Measurements from ENCODE around the gene ERBIN.
"Not testable (repeated sequence)": the region's sequence is repeated elsewhere in the genome, so short reads cannot be mapped to it uniquely, and the experiment has no call there.

Gene ERBIN

DNA sequence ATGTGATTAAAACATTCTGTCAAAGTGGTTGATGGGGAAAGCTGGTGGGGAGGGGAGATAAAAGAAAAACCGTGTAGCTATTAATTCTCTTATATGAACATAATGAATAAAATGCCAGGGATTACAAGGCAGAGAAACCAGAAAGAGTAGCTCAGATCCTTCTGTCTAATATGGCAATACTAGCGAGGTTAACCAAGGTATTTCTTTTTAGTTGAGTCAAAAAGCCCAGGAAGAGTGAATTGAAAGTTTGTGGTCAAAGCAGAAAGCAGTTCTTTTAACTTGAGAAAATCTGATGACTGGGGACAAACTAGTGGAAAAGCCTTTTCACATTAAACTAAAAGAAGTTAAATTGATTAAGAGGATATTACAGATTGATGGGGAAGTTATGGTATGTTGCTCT is 76.0 kb downstream of the ERBIN start:
- no peak for DNase-seq (ENCODE audit: low read depth in 2 of 3, low spot score in 2 of 3)

DNA sequence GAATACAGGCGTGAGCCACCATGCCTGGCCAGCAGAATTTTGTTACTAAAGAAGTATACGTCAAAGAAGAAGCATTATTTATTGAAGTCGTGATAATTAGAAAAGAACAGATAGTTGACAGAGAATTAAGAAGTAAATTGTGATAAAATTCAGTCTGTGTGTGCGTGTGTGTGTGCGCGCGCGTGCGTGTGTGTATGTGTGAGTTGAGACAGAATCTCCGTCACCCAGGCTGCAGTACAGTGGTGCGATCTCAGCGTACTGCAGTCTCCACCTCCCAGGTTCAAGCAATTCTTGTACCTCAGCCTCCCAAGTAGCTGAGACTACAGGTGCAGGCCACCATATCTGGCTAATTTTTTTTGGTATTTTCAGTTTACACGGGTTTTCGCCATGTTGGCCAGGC is 77.8 kb downstream of the ERBIN start:
- no peak for DNase-seq (ENCODE audit: low read depth in 2 of 3, low spot score in 2 of 3)

DNA sequence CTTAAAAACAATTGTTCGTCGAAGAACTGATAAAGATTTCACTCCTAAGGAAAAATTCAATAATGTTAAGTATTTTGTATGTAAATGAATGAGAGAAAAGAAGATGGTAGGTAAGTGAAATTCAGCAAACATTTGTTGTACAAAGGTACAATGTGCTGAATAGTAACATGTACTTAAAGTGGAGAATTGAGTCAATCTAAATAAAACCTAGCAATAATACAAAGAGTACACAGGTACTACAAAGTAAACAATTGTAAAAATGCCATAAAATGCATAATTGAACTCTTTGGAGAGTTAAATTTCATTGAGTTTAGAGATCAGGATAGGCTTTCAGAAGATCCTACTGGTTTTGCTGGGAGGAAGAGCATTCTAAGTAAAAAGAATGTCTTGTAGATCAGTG is 82.9 kb downstream of the ERBIN start:
- no peak for DNase-seq (ENCODE audit: low read depth in 2 of 3, low spot score in 2 of 3)

DNA sequence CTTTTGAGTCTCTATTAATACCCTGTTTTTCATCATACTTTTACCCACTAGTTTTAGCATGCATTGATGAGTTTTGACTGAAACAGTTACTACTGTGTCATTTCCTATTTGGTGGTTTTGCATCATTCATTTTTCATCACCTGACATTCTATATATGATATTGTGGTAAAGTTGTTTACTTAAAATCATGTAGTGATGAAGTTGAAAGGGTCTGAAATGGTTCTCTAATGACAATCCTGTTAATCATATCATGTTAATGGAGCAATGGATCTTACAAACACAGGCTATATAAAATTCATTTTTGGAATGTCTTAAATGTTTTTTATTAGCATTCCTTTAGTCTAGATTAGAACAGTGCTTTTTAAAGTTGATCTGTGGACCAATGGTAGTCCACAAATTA is 84.1 kb downstream of the ERBIN start:
- DNase-seq (ENCODE audit: low read depth in 2 of 3, low spot score in 2 of 3): no peak

DNA sequence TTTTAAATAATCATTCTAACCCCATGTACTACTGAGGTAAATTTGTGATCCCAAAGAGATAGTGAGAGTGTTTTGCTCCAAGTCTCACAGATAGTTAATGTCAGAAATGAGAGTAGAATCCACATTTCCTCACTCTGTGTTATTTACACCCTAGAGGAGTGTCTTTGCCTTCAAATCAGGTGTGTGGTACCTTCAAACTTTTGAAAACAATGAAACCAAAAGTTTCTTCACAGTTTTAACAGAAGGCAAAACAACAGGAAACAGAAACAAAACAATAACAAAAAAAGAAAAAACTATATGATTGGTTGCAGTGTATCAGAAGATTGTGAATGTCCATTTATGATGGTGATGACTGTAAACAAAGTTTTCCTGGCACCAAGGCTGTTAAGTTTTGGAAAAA is 85.9 kb downstream of the ERBIN start:
- DNase-seq (ENCODE audit: low read depth in 2 of 3, low spot score in 2 of 3): no peak

DNA sequence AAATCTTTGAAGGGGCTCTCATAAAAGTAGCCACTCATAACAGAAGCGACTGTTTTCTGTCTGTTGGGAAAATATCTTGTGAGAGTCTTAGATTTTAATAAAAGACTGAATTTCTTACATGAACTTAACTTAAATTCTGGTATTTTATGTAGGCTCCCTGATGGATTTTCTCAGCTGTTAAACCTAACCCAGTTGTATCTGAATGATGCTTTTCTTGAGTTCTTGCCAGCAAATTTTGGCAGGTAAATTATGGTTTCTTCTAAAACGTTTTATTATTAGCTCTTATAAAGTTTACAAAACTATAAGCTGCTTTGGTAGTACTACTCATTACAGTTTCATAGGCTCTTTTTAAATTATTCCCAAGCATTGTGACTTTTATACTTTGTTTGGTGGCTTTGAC is 87.0 kb downstream of the ERBIN start:
- no peak for DNase-seq (ENCODE audit: low read depth in 2 of 3, low spot score in 2 of 3)

DNA sequence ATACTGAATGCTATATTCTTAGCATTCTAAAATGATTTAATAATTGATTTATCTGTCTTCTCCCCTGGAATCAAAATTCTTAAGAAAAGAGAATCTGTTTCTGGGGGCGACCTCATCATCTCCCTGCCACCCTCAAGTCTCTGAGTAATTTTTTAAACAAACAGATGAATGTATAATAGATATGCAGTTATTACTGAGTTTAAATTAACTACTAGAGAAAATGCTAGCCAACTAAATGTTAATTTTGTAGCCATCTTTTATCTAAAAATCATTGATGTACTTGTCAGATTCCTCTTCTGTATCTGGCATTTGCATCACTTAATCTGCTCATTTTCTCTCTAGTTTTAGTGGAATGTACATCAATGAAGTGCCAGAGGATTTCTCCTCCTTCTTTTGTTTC is 87.5 kb downstream of the ERBIN start:
- DNase-seq (ENCODE audit: low read depth in 2 of 3, low spot score in 2 of 3): no peak

DNA sequence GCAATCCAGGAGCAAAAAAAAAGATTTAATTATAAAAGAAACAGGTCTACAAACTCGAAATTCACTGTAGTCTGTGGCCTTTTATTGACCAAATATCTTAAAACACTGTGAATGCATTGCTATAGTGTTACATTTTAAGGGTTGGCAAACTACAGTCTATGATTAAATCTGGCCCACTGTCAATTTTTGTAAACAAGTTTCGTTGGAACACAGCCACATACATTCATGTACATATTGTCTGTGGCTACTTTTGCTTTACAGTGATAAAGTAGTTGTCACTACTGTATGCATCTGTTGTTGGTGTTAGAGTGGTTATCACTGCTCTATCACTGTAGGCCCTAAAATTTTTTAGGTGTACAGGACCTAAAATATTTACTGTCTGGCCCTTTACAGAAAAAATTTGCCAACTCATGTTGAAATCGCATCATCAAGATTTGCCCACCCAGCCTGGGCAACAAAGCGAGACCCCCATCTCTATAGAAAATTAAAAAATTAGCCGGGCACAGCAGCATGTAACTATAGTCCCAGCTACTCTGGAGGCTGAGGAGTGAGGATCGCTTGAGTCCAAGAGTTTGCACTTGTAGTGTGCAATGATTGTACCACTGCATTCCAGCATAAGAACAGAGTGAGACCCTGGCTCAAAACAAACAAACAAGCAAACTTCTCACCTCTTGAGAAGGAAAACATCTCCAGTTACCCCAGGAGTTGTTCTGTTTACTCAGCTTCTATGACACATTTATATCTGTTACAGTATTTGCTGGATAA is 89.0 kb downstream of the ERBIN start:
- DNase-seq (ENCODE audit: low read depth in 2 of 3, low spot score in 2 of 3): no peak

DNA sequence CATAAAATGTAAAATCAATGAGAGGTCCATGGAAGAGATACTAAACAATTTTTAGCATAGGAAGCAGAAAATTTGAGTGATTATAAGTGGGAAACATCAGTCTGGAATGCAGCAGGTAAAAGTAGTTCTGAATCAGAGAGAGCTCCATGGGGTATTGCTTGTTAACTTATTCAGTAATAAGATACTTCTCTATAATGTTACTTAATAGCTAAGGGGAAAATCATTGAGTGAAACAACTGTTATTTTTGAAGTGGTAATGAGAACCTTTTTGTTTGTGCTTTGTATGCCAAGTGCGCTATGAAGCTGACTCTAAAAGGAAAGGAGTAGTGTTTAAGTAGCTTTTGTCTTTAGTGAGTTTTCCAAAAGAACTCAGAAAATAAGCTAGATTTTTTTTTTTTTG is 95.2 kb downstream of the ERBIN start:
- no peak for DNase-seq (ENCODE audit: low read depth in 2 of 3, low spot score in 2 of 3)

DNA sequence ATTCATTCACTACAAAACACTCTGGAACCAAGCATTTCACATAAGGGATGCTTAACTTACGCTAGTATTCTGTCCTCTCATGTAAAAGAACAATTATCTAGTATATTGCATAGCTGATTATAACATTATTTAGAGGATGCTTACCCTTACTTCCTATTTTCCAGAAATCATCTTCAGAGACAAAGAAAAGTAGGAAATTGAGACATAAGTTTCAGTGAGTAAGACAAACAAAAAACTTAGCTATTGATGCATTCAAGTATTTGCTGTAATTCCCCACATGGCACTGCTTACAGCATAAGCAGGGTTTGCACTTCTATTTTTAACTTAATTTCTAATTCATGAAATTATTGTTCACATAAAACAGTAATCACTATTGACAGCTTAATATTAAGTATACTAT is 112.9 kb downstream of the ERBIN start:
- DNase-seq (ENCODE audit: low read depth in 2 of 3, low spot score in 2 of 3): no peak

DNA sequence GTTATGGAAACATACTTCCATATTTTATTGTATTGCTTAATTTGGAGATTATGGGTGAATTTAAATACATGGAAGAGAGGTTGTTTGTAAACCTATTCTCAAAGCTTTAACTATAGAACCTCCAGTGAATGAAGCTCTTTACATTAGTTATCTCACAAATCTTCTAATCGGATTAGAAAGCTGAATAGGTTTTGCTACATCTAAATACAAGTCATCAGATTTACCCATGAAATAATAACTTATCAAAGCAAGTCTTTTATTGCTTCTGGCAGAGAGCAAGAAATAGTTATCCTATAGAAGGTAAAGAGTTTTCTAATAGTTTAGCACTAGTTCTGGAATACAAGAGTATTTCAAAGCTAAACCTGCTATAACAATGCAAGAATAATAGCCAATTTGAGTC is 113.3 kb downstream of the ERBIN start:
- DNase-seq (ENCODE audit: low read depth in 2 of 3, low spot score in 2 of 3): no peak

DNA sequence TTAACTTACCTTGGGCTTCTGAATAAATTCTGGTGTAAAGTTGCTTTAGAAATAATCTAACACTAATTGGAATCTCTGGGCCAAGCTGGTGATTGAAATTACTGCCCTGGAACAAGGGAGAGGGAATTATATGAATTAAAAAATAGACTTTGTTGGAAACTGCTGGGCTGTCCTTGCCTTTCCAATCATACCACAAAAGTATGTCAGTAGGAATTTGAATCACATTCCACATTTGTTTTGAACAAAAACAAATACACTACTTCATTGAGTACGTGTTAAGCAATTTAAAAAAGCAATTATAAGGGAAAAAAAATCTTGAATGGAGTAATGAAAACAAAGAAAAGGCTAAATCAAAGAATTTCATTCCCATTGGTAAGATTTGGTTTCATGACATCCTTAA is 115.3 kb downstream of the ERBIN start:
- no peak for DNase-seq (ENCODE audit: low read depth in 2 of 3, low spot score in 2 of 3)

DNA sequence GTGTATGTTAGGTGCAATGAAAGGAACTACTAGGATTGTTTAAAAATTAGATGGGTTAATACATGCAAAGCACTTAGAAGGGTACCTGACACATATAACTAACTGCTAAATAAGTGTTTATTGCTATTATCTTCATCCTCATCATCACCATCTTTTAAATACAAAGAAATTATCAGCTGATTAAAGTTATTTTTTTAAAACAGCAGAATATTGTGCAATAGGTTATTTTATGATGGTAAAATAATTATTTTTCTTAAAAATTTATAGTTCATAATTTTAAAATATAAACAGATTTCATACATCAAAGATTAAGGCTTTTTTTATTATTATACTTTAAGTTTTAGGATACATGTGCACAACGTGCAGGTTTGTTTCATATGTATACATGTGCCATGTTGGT is 130.9 kb downstream of the ERBIN start:
- no peak for DNase-seq (ENCODE audit: low read depth in 2 of 3, low spot score in 2 of 3)

DNA sequence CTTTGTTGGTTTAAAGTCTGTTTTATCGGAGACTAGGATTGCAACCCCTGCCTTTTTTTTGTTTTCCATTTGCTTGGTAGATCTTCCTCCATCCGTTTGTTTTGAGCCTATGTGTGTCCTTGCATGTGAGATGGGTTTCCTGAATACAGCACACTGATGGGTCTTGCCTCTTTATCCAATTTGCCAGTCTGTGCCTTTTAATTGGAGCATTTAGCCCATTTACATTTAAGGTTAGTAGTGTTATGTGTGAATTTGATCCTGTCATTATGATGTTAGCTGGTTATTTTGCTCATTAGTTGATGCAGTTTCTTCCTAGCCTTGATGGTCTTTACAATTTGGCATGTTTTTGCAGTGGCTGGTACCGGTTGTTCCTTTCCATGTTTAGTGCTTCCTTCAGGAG is 134.9 kb downstream of the ERBIN start:
- DNase-seq (ENCODE audit: low read depth in 2 of 3, low spot score in 2 of 3): not testable (repeated sequence)

DNA sequence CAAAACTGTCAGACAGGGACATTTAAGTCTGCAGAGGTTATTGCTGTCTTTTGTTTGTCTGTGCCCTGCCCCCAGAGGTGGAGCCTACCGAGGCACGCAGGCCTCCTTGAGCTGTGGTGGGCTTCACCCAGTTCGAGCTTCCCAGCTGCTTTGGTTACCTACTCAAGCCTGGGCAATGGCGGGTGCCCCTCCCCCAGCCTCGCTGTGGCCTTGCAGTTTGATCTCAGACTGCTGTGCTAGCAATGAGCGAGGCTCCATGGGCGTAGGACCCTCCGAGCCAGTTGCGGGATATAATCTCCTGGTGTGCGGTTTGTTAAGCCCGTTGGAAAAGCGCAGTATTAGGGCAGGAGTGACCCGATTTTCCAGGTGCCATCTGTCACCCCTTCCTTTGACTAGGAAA is 136.7 kb downstream of the ERBIN start:
- not testable (repeated sequence) for DNase-seq (ENCODE audit: low read depth in 2 of 3, low spot score in 2 of 3)

DNA sequence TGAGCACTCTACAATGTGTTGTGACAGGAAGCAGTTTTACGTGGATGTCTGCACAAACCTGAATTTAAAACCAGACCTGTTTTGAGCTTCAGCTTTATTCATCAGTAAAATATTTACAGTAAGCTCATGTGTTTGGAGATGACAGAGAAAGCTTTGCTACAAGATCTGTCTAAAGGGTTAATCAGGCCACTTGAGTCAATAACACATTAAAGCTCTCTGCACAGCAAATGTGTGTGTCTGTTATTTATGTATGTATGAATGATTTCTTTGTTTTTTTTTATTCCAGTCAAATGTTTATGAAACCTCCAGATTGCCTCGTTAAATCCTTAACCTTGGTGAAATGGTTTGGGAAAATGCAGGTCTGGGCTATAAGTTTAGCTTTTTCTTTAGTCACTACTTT is 140.5 kb downstream of the ERBIN start:
- no peak for DNase-seq (ENCODE audit: low read depth in 2 of 3, low spot score in 2 of 3)

DNA sequence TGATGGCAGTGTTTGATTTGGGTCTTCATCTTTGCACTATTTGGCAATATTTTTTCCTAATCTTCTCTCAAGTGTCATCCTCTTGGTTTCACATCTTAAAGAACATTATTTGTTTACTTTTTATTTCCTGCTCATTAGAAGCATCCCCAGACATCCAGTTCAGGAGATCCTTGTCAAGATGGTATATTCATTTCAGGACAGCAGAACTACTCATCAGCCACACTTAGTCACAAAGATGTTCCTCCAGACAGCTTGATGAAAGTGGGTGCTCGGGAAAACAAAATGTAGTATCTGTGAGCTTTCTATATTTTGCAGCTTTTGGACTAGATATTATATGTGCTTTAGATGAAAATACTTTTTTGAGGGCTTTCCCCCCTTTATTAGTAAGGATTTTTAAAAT is 145.7 kb downstream of the ERBIN start:
- no peak for DNase-seq (ENCODE audit: low read depth in 2 of 3, low spot score in 2 of 3)

DNA sequence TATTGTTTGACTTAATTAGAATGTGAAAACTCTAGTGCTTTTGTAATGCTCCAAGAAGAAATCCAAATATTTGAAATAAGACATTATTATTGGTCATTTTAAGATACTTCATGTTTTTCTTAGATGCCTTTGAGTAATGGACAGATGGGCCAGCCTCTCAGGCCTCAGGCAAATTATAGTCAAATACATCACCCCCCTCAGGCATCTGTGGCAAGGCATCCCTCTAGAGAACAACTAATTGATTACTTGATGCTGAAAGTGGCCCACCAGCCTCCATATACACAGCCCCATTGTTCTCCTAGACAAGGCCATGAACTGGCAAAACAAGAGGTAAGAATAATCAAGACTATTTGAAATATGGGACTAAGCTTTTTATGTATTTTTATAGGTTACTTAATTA is 148.5 kb downstream of the ERBIN start:
- no peak for DNase-seq (ENCODE audit: low read depth in 2 of 3, low spot score in 2 of 3)

DNA sequence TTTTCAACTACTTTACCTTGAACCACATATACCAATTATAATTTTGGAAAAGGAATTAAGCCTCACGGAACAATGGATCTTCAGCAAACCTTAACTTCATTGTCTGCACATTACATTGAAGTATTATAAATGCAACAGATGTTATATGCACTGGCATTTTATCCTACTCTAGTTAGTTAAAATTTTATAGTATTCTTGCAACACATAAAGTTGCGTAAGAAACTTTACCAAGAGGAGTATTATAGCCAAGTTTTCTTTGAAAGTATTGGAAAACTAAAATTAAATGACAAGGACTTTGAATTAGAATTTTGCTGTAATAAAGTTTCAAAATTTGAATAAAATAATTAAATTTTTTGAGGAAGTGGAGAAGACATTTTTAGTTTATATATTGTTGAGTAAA is 154.3 kb downstream of the ERBIN start:
- DNase-seq (ENCODE audit: low read depth in 2 of 3, low spot score in 2 of 3): no peak

DNA sequence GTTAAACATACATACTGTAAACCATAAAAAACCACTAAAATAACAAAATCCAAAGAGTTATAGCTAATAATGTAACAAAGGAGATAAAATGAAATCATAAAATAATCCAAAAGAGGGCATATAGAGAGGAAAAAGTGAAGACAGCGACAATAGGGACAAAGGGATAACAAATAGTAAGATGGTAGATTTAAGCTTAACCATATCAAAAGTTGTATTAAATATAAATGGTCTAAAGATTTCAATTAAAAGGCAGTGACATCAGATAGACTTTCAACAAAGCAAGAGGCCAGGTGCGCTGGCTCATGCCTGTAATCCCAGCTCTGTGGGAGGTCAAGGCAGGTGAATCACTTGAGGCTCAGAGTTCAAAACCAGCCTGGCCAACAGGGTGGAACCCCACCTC is 163.0 kb downstream of the ERBIN start:
- DNase-seq (ENCODE audit: low read depth in 2 of 3, low spot score in 2 of 3): no peak

DNA sequence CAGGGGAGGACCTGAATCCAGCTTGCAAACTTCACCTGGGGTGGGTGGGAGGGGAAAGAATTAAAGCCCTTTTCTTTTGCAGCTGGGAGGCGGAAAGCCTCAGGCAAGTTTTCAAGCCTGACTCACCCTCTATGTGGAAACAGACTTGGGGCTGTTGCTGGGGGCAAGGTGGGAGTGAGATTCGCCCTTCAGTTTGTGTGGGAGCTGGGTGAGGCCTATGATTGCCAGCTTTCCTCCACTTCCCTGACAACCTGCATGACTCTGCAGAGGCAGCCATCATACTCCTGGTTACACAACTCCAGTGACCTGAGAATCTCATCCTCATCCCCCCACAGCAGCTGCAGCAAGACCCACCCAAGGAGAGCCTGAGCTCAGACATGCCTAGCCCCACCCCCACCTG is 174.5 kb downstream of the ERBIN start:
- DNase-seq (ENCODE audit: low read depth in 2 of 3, low spot score in 2 of 3): no peak

DNA sequence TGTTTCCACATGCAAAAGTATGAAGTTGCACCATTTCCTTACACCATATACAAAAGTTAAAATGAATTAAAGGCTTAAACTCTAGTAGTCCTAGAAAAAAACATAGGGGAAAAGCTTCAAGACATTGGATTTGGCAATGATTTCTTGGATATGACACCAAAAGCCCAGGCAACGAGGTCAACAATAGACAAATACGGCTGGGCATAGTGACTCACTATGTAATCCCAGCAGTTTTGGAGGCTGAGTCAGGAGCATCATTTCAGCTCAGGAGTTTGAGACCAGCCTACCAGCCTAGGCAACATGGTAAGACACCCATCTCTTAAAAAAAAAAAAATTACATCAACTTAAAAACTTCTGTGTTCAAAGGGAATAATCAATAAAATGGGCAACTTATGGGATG is 186.8 kb downstream of the ERBIN start:
- DNase-seq (ENCODE audit: low read depth in 2 of 3, low spot score in 2 of 3): no peak

DNA sequence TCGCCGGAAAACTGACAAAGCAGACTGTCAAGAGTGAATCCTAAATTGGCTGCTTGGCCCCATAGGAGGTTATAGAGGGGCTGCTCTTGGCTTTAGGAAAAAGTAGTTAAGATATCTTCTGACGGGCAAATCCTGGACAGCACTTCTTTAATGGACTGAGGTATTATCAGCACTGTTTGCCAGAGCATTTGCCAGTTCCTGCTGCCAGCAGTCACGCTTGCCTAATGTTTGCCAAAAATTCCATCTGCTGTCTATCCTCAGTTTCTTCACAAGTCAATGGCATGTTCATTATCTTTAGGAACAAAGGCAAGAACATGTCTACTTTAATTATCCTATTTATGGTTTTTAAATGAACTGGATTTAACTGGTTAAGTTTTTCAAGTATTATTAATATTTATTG is 191.9 kb downstream of the ERBIN start:
- DNase-seq (ENCODE audit: low read depth in 2 of 3, low spot score in 2 of 3): no peak

Measured in activated CD8-positive, alpha-beta memory T cell treated with anti-CD3 and anti-CD28 coated beads for 48 hours (primary cell).